ENCODE measurements around the gene DAD1.

Gene DAD1

GRCh38 chr14:22515929-22516328 lies 73.1 kb downstream of the DAD1 start:
- no peak for DNase-seq (ENCODE audit: low spot score)
